ENCODE results near the gene USP1. TPM values are rescaled to one million over a fixed set of nuclear protein-coding genes. Genes with fewer than 3 reads are reported as not detected.

Gene USP1
- total RNA-seq, 1 donor from 2014 or later = 20.0 TPM

GRCh38 chr1:62439652-62440371, 3.0 kb downstream of the USP1 start:
- Mint-ChIP-seq H3K27me3 (ENCODE audit: unreplicated experiment) (peaks cover 7% of the 10 kb centered on the region), H3K36me3 (ENCODE audit: low read depth, unreplicated experiment) (peaks cover 10% of the 10 kb centered on the region), H3K4me3 (ENCODE audit: unreplicated experiment) (no peak overlapping the region), H3K27ac (ENCODE audit: unreplicated experiment) (no peak overlapping the region), H3K9me3 (ENCODE audit: unreplicated experiment) (no peaks in the 10 kb centered on the region), H3K4me1 (ENCODE audit: unreplicated experiment) (peaks cover 8% of the 10 kb centered on the region)
- no peak for TF ChIP-seq CTCF (IDR thresholded peaks at IDR 0.05; ENCODE audit: unreplicated experiment)
- DNase-seq (ENCODE audit: low spot score) = no peak

- H3K27ac Mint-ChIP-seq (ENCODE audit: unreplicated experiment) = no peak overlapping the region
- H3K27me3 Mint-ChIP-seq (ENCODE audit: unreplicated experiment) = no peaks in the 10 kb centered on the region
- H3K4me1 Mint-ChIP-seq (ENCODE audit: unreplicated experiment) = no peaks in the 10 kb centered on the region
- no peak for TF ChIP-seq CTCF (IDR thresholded peaks at IDR 0.05; ENCODE audit: unreplicated experiment)
- DNase-seq (ENCODE audit: low spot score) = no peak
- H3K36me3 Mint-ChIP-seq (ENCODE audit: low read depth, unreplicated experiment) = peaks cover 15% of the 10 kb centered on the region
- no peaks in the 10 kb centered on the region for H3K9me3 Mint-ChIP-seq (ENCODE audit: unreplicated experiment)
- no peak overlapping the region for H3K4me3 Mint-ChIP-seq (ENCODE audit: unreplicated experiment)
These were observed 7.9 kb downstream of the USP1 start for GRCh38 chr1:62444701-62445100.

DNA sequence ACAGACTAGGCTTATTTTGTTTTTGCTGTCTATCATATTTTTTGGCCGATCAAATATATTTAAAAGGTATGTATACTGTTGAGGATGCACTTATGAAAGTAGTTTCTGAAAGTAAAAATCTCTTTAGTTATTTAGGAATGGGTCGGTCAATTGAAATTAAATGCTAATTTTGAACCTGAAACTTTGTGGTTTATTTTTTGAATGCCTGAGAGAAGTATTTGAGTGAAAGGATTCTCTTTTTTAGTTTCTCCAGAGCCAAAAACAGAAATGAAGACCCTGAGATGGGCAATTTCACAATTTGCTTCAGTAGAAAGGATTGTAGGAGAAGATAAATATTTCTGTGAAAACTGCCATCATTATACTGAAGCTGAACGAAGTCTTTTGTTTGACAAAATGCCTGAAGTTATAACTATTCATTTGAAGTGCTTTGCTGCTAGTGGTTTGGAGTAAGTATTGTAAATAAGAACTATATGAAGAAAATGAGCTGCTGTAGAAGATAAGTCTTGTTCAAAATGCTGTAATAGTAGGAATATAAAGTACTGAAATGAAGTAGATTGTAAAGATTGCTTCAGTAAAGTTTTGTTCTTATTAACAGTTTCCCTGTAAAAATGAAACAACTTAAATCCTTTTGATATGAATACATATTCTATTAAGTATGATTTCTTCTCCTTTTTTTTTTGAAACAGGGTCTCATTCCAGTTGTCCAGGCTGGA, 11.5 kb downstream of the USP1 start:
- no peaks in the 10 kb centered on the region for H3K4me1 Mint-ChIP-seq (ENCODE audit: unreplicated experiment)
- no peak for DNase-seq (ENCODE audit: low spot score)
- peaks cover 22% of the 10 kb centered on the region for H3K36me3 Mint-ChIP-seq (ENCODE audit: low read depth, unreplicated experiment)
- H3K27ac Mint-ChIP-seq (ENCODE audit: unreplicated experiment) = no peak overlapping the region
- H3K27me3 Mint-ChIP-seq (ENCODE audit: unreplicated experiment) = no peaks in the 10 kb centered on the region
- TF ChIP-seq CTCF (IDR thresholded peaks at IDR 0.05; ENCODE audit: unreplicated experiment) = no peak
- H3K9me3 Mint-ChIP-seq (ENCODE audit: unreplicated experiment) = no peaks in the 10 kb centered on the region
- no peak overlapping the region for H3K4me3 Mint-ChIP-seq (ENCODE audit: unreplicated experiment)

- H3K36me3 Mint-ChIP-seq (ENCODE audit: low read depth, unreplicated experiment) = peaks cover 18% of the 10 kb centered on the region
These were observed 13.5 kb downstream of the USP1 start for GRCh38 chr1:62450301-62450700.

More at GRCh38 chr1:62450301-62450700, 13.5 kb downstream of the USP1 start:
- no peak overlapping the region for H3K27ac Mint-ChIP-seq (ENCODE audit: unreplicated experiment)
- H3K27me3 Mint-ChIP-seq (ENCODE audit: unreplicated experiment) = no peaks in the 10 kb centered on the region
- no peak for DNase-seq (ENCODE audit: low spot score)
- H3K4me1 Mint-ChIP-seq (ENCODE audit: unreplicated experiment) = no peaks in the 10 kb centered on the region
- no peak overlapping the region for H3K4me3 Mint-ChIP-seq (ENCODE audit: unreplicated experiment)
- TF ChIP-seq CTCF (IDR thresholded peaks at IDR 0.05; ENCODE audit: unreplicated experiment) = no peak
- H3K9me3 Mint-ChIP-seq (ENCODE audit: unreplicated experiment) = no peaks in the 10 kb centered on the region
